HG02571 (cell line): ENCODE data around the gene RNF146.
A peak's percentile ranks its signal among the peaks of the same experiment; 100 is the strongest.
"Not testable (repeated sequence)": the region's sequence is repeated elsewhere in the genome, so short reads cannot be mapped to it uniquely, and the experiment has no call there.

Experiments
- ATAC-seq: cut with Tn5 transposase; IDR thresholded peaks from one replicate; pipeline ENCODE4 v1.9.1; 2021; ENCODE audit warnings: mild to moderate bottlenecking, moderate library complexity; ENCODE audit not compliant: unreplicated experiment

RNF146 gene, protein sequence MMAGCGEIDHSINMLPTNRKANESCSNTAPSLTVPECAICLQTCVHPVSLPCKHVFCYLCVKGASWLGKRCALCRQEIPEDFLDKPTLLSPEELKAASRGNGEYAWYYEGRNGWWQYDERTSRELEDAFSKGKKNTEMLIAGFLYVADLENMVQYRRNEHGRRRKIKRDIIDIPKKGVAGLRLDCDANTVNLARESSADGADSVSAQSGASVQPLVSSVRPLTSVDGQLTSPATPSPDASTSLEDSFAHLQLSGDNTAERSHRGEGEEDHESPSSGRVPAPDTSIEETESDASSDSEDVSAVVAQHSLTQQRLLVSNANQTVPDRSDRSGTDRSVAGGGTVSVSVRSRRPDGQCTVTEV

DNA sequence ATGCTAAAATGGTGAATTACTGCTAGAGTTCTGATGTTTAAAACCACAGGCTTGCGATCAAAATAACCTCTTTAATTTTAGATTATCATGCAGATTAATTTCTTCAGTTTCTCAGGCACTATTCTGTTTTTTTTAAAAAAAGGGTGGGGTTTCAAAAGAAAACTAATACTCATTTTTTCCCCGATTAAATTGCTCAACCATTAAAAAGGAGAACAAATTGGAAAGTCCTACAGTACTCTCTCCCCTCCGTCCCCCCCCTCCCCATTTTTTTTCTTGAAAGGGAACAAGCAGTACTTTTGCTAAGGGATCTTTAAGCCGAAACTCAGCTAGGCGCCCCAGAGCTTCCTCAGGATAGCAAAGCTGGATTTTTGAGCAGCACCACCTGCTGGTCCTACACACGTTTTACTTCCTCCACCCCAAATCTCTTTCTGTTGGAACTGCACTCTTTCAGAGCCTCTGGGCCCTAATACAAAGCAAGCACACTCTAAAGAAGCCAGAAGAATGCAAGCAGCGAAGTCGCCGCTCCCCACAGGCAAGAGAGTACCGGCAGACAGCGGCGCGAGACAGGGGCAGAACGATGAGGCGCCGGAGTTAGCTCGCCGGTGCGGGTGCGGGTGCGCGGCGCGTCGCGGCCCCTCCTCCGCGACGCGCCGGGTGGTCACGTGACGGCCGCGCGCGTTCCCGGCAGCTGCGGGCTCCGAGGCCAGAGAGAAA lies at the start of gene RNF146:
RNF146 (plus strand) TSS at position 687 of the 714 bp plus-strand sequence. CDS start 13,475 bp downstream, outside the sequence.
- peak; percentile 83 for ATAC-seq

DNA sequence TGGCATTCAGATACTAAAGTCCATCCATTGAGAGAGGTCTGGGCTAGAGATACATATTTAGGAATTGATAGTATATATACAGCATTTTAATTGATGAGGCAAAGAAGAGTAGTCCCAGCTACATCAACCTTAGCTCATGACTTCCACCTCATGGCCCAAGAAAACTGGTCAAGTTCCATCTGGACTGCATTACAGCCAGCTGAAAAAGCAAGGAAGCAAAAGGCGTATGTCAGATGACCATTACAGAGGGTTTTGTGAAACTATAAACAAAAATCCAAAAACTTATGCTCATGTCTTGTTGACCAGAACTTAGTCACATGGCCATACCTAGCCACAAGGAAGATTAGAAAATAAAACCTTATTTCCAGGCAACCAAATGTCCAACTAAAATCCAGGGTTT lies 46.8 kb upstream of the RNF146 start:
- ATAC-seq = no peak

DNA sequence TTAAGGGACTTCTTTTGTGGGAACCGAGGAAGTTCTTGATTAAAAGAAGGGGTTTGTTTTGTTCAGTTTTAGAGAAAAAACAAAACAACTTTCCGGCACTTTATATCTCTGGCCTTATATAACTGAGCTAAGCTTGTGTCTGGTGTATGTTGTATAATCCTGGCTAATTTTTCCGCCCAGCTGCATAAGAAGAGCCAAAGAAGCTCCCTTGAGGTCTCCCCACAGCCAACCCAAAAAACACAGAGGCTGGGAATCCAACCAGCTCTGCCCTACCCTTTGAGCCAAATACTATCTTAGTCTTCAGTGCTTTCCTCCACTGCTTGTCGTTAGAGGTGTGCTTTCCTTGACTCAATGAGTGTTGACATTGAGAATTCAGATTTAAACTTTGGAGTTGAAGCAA lies 45.5 kb upstream of the RNF146 start:
- ATAC-seq = no peak

DNA sequence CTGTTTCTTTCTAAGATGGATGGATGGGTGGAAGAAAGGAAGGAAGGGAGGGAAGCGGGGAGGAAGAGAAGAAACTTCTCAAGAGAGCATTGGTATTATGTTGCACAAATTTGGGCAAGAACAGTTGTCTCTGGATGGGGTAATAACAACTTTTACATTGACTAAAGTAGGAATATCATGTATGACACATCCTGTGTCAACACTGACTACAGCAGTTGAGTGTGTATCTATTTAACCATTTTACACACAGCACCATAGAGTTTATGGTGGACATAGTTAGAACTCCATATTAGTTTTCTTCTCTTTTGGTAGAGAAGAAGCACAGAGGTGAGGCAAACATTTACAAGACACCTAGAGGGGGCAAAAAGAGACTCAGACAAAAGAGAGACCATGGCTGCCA lies 44.2 kb upstream of the RNF146 start:
- no peak for ATAC-seq

DNA sequence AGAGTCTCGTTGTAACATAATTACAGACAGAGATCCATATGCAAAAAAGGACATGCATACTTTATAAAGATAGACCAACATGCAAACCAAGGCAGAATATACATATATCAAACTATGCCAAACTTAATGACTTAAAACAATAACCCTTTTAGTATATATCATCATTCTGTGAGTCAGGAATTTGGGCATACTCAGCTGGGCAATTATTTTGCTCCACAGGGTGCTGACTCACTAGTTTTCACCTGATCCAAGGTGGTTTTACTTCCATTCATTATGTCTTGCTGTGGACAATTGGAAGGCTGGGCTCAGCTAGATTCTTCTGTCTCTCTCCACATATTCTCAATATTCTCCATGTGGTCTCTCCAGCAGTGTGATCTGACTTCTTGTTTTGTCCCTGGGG lies 41.2 kb upstream of the RNF146 start:
- no peak for ATAC-seq

DNA sequence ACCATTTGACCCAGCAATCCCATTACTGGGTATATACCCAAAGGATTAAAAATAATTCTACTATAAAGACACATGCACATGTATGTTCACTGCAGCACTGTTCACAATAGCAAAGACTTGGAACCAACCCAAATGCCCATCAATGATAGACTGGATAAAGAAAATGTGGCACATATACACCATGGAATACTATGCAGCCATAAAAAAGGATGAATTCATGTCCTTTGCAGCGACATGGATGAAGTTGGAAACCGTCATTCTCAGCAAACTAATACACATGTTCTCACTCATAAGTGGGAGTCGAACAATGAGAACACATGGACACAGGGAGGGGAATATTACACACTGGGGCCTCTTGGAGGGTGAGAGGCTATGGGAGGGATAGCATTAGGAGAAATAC lies 32.8 kb upstream of the RNF146 start:
- not testable (repeated sequence) for ATAC-seq

DNA sequence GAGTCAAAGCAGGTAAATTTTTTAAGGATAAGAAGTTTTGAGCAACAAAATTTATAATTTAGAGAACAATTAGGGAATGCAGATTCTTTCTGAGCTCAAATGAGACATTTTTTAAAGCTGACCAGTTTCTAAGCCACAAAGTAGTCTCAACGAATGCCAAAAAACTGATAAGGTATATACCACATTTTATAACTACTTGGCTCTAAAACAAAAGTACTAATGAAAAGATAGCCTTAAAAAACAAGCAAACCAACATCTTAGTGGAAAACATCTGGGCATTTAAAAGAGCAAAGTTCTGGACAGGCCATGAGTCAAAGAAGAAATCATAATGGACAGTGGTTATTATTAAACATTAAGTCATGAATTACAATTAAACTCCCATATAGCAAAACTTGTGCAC lies 23.2 kb upstream of the RNF146 start:
- ATAC-seq = no peak

DNA sequence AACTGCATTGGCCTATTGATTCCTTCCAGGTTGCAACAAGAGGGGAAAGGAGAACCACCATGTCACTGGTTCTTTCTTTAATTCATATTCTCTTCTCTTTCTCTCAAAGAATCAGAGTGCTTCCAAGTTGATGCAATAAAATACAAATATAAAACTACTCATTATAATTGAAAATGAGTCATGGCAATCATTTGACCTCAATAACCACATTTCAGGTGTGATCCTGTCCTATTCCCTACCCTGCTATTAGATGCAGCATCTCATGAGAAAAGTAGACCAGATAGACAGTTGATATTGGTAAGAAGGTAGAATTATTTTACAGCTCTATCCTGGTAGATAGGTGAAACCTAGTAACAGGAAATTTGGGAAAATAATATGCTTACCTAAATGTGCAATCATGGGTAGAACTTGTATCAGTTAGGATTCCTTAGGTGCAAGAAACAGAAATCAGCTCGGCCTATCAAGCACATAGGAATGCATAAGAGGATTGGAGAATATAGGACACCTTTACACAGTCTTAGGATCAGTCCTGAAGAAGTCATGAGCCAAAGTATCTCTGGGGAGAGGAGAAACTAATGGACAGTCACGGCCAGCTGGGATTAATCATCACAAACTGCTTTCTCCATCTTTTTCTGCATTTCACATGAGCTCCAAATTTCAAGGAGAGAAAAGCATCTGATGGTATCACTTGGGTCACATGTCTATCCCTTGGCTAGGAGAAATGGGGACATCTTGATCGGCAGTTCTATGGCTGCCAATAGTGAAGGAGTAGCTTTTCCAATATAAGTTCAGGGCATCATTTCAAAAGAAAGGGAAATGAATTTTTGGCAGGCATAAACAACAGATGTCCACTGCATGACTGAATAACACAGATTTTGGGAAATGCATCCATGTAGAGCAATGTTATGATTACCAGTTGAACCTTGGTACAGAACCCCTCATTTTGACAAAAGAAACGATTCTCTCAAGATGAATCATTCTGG lies 19.3 kb upstream of the RNF146 start:
- no peak for ATAC-seq

DNA sequence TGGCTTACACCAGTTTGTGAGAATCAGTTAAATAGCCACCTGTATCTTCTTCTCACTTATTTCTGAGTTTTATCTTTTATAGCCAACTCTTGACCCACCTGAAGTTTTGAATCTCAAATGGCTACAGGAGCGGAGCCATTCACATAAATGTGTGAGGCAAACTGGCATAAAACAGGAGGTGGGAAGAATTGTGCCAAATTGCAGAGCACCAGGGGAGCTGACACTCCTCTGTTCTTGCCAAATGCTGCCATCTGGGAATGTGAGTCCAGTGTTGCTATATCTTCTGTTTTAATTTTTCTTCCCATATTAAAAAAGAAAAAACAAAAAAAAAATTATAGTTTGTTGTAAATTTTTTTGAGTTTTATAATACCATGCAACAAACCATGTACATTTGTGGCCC lies 17.0 kb upstream of the RNF146 start:
- no peak for ATAC-seq

DNA sequence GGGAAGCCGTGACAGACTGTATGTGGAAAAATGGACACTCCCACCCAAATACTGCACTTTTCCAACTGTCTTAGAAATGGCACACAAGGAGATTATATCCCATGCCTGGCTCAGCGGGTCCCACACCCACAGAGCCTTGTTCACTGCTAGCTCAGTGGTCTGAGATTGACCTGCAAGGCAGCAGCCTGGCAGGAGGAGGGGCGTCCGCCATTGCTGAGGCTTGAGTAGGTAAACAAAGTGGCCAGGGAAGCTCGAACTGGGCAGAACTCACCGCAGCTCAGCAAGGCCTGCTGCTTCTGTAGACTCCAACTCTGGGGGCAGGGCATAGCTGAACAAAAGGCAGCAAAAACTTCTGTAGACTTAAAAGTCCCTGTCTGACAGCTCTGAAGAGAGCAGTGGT lies 11.4 kb upstream of the RNF146 start:
- ATAC-seq = no peak

DNA sequence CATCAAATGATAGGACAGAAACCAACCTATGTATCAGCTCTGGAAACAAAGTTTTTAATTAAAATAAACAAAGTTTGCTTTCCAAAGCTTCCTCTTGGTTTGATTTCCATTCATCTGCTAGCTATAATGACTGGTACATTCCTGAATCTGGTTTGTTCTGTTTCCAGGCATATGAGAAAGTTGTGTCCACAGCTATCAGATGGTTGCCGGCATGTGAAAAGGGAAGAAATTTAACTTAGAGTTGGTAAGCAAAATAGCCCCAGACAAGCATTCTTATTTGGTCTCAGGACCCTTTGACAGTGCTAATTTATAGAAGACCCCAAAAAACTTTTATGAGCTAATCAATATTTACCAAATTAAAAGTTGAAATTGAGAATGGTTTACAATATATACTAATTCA lies 3.8 kb upstream of the RNF146 start:
- no peak for ATAC-seq

DNA sequence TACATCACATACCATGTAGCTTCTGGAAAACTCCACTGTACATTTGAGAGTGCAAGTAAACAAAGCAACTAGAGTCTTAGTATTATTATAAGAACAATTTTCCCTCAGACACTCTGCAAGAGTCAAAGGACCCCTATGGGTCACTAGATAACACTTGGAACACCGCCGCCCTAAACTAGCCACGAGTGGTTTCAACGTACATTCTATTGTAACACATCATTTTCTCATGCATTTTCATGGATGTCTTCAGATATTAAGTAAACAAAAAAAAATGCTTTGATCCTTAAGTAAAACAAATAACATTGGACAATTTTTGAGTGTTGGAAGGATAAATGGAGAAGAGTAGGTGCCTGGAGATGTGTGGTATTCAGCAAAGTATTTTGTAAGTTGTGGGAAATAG lies 3.2 kb upstream of the RNF146 start:
- ATAC-seq = no peak

DNA sequence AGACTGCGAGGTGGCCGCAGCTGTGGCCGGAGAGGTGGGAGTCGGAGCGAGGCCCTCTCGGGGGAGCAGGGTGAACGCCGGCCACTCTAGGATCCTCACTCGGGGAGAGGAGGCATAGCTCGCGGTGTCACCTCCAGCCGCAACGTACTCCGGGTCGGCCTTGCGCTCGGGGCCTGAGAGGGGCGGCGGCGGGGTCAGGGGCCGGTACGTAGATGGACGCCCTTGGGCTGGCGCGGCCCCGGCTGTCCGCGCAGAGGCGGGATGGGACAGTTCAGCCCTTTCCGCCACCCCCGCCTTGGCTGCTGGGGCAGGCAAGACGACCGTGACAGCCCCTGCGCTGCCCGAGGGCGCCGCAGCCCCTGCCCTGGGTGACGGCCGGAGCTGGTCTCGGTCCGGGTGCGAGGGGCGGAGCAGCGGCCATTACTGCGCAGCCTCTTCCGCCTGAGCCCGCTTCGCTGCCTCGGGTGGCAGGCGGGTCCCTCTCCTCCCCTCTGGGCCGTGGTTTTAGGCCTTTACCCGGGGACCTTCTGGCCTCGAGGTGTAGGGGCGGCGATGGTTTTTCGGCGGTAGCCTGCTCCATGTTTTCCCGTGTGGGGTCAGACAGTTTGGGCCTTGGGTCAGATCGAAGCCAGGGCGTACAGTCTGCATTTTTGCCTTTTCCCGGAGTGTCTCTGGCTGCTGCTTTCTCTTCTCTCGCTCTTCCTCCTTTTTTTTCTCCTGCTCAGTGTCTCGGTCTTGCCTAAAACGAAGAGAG lies 405 bp downstream of the RNF146 start:
- peak; percentile 71 for ATAC-seq

DNA sequence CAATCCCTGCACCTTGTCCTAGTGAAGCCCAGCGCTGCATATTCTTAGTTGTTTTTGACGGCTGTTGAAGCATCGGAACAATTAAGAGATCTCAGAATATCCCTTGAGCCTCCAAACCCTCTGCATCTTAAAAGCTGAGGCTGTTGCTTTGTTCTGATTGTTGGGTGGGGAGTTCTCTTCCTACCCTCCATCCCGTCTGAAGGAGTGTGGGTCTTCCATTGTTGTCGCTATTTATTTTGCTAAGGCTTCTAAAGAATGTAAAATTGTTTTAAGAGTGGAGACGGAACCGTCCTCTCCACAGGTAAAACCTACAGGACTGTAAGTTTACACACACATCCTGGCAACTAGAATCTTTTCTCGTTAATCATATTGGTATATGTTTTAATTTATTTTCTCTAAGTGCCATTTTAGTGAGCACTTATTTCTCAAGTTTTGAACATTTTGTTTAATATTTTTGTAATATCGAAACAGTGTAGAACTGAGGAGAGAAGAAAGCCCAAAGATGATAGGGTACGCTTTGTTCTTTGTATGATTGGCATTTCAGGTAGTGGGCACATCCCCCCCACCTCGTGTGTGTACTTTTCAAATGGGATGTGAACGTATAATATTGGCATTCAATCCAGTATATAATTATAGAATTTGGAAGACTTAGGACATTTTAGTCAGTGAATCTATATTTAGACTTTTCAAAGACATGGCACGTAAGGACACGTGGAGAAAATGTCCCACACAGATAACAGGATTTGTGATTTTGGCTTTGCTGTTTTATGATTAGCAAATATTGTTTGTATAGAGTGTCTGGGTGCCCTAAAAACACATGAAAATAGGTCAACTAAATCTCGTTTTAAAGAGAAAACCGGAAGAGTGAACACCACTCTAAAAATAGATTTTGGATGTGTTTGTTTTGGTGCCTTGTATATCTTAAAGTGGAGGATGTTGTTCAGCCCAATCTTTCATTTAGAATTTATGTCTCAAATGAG lies 1.3 kb downstream of the RNF146 start:
- ATAC-seq = peak; percentile 0

DNA sequence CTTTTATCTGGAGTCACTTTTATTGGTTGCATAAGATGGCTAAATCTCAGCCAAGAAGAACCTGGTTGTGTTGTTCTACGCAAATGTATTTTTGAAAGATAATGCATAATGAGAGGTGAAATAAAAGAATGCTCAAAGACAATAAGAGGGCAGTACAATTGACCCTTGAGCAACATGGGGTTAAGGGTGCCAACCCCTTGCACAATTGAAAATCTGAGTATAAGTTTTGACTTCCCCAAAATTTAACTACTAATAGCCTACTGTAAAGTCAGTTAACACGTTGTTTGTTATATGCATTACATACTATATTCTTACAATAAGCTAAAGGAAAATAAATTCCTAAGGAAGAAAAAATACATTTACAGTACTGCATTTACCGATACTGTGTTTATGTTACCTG lies 5.9 kb downstream of the RNF146 start:
- no peak for ATAC-seq

DNA sequence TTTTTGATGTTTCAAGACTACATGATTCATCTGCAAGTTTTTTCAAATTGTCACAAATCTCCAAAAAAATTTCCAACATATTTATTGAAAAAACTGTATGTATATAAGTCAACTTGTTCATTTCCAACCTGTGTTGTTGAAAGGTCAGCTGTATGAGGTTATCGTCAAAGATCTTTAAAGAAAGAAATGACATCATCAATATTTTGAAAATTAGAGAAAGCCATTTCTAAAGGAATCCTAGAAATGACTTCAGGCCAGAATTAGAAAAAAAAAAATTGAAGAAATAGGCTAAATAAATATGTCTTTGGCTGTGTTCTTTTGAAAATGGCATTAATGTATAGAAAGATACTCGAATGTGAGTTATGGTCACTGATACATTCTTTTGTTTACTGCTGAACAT lies 6.8 kb downstream of the RNF146 start:
- ATAC-seq = no peak

DNA sequence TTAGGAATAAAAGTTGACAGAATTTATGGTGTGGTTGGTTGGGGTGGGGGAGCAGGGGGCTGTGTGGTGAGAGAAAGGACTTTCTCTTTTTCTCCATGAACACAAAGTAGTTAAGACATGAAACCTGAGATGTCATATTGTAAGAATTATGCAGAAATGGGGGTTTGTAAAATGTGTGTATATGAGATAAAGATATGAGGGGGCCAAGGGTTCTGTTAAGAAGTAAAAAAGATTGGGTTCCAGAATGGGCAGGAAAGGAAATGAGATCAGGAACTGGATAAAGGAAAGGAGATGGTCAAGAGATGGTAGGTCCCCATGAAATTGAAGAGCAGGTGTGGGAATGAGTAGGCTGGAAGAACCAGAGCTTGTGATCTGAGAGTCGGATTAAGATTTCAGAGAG lies 9.7 kb downstream of the RNF146 start:
- ATAC-seq = no peak

DNA sequence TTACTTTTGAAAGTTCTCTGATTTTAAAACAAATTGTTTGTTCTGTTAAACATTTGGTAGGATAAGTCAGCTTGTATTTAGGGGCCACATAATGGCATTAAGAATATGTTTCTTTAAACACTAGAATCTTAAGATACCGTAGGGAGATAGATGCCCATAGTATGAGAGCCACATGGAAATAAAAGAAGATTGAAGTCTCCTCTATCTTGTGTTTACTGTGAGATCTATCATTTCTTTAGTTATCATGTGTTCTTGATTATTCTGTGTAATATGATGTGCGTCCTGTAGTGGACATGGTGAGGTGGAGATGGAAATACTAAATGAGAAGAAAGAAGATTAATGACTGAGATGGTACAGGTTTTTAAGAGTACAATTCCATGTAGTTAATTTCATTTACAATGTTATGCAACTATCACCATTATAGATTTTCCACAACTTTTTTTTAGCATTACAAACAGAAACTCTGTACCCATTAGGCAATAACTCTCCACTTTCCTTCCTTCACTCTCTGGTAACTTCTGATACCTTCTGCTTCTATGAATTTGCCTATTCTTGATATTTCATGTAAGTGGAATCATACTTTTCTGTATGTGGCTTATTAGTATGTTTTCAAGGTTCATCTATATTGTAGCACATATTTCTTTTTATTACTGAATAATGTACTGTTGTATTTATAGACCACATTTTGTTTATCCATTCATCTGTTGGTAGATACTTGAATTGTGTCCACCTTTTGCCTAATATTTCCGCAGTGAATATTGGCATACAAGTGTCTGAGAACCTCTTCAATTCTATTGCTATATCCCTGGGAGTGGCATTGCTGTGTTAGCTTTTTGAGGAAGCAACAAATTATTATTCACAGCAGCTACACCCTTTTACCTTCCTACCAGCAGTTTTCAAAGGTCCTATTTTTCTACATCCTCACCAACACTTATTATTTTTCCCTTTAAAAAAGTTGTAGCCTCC lies 11.5 kb downstream of the RNF146 start:
- no peak for ATAC-seq
